Activated CD4-positive, CD25-positive, alpha-beta regulatory T cell treated with anti-CD3 and anti-CD28 coated beads, Interleukin-2, amount 50 U/mL, for 72 hours (primary cell): ENCODE data around the gene EML5.
"Not testable (repeated sequence)": the region's sequence is repeated elsewhere in the genome, so short reads cannot be mapped to it uniquely, and the experiment has no call there.

Source experiments
- DNase-seq: peaks from one replicate; pipeline ENCODE4 v3.0.0; 2021

Gene EML5

GRCh38 chr14:88799522-88799921 lies 6.8 kb upstream of the EML5 start:
- DNase-seq, result no peak

DNA sequence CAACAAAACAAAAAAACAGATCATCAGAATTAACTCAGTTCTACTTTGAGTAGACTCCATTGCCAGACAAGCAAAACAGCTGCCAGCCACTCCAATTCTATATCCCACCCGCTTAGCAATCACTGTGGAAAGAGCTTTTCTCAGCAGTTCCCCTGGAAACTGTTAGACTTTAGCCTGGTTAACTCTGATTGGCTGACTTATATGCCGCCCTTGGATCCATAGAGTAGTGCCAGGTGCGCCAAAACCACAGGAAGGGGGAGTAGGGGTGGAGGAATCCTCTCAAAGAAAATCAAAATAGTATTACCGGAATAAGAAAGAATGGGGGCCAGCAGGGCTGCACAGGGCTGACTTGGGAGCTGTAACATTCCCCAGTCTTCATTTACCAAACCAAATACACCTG lies 5.4 kb upstream of the EML5 start:
- no peak for DNase-seq

DNA sequence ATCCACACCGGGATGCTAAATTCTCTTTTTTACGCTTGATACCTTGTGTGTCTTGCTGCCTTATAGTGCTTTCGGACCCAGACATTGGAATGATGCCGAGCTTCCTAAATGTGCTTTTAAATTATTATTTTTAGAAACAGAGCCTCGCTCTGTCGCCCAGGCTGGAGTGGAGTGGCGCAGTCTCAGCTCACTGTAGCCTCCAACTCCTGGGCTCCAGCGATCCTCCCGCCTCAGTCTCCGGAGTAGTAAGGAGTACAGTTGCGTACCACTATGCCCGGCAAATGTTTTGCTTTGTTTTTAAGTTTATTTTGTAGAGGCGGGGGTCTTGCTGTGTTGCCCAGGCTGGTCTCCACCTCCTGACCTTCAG lies 489 bp upstream of the EML5 start:
- DNase-seq, result no peak

DNA sequence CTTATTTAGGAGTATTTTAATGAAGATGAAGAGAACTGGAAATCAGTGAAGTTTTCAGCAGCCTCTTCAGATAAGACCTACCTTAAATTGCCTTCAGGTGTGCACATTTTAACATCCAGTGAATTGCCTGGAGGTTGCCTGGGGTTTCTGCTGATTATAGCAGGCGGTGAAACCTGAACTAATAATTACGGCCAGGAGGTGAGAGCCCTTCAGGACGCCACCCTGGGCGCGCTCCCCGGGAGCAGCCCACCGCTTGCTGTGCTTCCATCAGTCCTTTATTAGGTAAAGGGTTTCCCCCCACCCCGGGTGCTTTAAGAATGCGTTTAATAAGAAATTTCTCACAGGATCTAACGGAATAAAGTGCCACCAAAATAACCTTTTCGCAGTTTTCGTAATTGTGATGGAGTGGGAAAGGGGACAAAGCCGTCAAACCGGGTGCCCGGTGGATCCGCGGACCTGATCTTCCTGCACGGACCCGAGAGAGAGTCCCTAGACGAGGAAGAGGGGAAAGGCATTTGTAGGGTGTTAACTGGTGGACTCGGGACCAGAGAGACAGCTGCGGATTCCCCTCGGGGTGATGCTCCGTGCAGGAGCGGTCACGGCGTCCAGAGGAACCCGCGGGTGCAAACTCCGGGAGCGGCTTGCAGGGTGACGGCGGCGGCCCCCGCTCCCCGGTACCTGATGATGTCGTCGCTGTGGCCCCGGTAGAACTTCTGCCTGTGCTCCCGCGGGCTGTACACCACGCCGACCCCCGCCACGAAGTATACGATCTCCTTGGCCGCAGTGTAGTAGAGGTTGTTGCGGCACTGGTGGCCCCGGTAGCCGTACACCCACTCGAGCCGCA lies 902 bp downstream of the EML5 start:
- DNase-seq, result peak; percentile 45

GRCh38 chr14:88791252-88791621 lies 1.5 kb downstream of the EML5 start:
- no peak for DNase-seq

GRCh38 chr14:88790501-88791251 lies 2.1 kb downstream of the EML5 start:
- no peak for DNase-seq

- DNase-seq, result not testable (repeated sequence)
Measured at GRCh38 chr14:88789573-88789972, 3.2 kb downstream of the EML5 start.

DNA sequence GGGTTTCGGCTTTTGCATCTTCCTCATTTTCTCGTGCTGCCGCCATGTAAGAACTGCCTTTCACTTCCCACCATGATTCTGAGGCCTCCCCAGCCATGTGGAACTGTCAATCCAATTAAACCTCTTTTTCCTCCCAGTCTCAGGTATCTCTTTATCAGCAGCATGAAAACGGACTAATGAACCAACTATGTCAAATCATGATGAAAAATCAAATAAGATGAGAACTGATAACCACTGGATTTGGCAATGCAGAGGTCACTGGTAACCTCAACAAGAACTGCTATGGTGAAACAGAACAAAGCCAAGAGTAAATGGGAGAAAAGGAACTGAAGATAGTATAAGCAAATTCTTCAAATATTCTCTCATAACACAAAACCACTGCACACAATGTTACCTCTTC lies 6.0 kb downstream of the EML5 start:
- DNase-seq, result no peak

DNA sequence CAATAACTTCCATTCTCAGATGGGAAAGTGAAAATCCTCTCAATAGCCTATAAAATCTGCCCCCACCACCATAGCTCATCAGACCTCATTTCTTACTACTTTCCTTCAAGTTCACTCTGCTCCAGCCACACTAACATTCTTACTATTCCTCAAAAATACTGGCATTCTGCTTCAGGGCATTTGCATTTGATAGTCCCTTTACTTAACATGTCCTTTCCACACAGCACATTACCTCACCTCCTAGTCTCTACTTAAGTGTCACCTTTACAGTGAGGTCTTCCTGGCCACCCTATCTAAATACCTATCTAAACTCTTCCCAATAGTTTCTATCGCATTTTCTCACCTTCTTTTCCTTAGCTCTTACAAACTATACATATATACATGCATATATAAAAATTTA lies 6.8 kb downstream of the EML5 start:
- no peak for DNase-seq

- DNase-seq, result no peak
Measured at GRCh38 chr14:88775532-88775931, 17.2 kb downstream of the EML5 start.

- DNase-seq, result no peak
Measured at GRCh38 chr14:88770736-88771135, 22.0 kb downstream of the EML5 start.

DNA sequence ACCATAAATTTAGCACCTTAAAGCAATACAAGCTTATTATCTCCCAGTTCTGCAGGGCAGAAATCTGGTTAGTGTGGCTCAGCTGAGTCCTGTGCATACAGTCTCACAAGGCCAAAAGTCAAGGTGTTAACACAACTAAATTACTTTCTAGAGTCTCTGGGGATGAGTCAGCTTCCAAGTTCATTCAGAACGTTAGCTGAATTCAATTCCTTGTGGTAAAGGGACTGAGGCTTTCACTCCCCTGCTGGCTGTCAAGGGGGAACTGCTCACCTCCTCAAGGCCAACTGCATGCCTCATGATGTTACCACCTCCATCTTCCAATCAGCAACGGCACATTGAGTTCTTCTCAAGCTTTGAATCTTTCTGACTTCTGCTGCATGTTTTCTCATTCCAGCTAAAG lies 27.6 kb downstream of the EML5 start:
- no peak for DNase-seq

- no peak for DNase-seq
Measured at GRCh38 chr14:88753873-88754272, 38.9 kb downstream of the EML5 start.

DNA sequence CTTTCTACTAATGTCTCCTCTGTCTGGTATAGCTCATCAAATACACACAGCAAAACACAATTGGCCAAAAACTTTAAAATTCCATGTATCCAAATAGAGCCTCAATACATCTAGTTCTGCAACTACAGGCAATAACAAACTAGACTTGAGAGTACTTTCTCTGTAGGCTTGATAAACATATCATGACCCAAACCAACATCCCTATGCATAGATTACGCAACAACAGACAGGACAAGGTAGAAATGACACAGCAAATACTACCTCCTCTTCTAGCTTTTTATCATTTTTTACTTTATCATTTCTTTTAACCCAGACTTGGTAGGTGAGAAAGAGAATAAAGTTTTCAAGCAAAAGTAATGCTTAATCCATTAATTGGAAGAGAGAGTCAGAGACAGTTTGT lies 41.8 kb downstream of the EML5 start:
- DNase-seq, result no peak

GRCh38 chr14:88750413-88750812 lies 42.3 kb downstream of the EML5 start:
- DNase-seq, result no peak

GRCh38 chr14:88749139-88749538 lies 43.6 kb downstream of the EML5 start:
- no peak for DNase-seq

GRCh38 chr14:88748288-88748687 lies 44.5 kb downstream of the EML5 start:
- DNase-seq, result no peak

DNA sequence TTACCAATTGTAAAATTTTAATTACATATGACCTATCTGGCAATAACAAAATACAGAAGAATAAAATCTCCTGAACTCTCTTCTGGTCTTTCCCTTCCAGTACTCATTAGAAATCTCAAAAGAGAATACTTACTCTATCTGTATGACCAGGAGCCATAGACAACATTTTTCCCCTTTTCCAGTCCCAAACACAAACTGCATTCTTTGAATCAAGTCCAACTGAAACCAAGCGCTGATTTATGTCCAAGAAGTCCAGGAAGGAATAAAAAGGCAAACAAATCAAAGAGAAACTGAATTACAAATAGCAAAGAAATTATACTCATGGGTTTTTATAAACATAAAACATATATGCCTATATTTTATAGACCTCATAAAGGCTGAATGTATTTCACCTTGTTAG lies 46.7 kb downstream of the EML5 start:
- no peak for DNase-seq

DNA sequence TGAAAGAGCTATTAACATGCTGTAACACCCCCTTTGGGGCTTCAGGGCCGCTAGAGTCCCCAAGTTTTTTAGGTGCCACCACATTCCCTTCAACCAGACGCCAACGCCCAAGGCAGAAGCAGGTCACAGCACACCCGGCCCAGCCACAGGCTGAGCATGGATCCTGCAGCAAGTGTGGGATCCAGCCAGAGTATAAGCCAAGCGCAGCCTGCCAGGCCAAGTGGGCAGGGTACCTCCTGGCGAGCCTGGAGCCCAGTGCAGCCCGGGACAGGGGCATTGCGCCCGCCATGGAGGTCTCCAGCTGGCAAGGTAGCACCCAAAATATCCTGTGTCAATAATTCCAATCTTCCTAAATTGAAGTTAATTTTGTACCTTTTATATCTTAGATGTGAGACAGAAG lies 55.5 kb downstream of the EML5 start:
- DNase-seq, result no peak

DNA sequence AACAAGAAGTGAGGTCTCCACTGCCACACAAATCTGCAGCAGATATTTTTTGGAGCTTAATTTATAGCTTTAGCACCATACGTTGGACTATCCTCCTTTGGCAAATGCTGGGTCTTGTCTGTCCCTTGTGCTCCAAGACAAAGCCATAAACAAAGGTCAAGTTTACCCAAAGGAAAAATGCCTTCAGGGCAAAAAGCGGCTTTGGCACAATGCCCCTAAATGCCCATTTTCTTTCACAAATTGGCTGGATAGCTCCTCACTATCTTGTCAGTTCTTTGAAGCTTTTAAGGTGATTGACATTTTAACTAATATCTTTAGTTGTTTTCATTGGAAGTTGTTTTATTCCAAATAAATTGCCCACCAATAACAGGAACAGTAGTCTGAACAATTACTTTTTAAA lies 59.6 kb downstream of the EML5 start:
- no peak for DNase-seq

DNA sequence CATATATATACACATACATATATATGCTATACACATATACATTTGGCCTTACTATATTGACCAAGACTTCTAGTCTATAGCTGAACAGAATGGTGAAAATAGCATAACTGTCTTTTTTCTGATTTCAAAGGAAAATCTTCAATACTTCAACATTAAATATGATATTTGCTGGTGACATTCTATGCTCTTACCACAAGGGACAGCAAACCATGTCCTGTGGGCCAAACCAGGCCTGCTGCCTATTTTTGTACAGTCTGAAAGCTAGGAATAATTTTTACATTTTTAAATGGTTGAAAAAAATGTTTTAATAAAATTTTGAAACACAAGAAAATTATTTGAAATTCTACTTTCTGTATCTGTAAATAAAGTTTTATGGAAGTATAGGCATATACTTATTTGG lies 63.6 kb downstream of the EML5 start:
- DNase-seq, result no peak

DNA sequence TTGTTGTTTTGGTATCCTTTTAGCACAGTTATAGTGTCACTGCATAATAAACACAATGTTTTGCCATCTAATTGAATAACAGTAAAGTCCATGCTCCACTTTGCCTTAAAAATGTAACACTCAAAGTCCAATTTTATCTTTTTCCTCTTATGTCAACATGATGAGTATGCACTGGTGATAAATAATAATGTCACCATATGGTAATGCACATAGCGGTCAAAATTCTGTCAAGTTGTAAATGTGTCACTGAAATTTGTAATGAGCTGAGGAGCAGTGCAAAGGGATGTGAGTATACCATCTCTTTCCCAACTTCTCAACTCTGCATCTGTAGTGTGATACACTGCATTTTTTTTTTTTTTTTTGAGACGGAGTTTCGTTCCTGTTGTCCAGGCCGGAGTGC lies 65.7 kb downstream of the EML5 start:
- no peak for DNase-seq

- no peak for DNase-seq
Measured at GRCh38 chr14:88710709-88711108, 82.0 kb downstream of the EML5 start.

DNA sequence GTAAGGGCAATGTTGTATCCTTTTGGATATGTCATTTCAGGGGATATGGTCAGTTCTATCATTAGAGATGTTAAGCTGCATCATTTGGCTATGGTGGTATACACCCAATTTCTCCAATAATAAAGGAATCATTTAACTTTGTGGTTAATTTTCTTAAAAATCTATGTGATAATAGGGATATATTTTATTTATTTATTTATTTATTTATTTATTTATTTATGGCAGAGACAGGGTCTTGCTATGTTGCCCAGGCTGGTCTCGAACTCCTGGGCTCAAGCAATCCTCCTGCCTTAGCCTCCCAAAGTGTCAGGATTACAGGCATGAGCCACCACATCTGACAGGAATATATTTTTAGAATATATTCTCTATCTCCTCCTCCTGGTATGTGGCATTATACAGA lies 85.7 kb downstream of the EML5 start:
- no peak for DNase-seq

DNA sequence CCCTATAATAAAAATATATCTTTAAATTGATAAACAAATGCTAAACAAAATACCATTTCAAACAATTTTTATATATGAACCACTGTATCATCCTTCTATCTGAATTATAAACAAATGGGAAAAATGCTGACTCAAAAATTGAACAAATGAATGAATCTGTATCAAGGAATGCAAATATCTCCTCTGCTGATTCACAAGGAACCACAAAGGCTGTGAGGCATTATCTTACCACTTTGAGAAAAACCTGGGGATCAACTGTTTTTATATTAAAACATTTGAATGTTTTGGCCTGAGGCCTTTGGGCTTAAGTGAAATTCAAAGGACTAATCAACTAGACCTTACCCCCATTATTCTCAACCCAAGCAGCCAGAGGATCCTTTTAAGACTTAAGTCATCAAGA lies 86.3 kb downstream of the EML5 start:
- DNase-seq, result no peak
